GM23248 (cell line): Measurements from ENCODE around the gene NEUROD1.
"Not testable (repeated sequence)": the region's sequence is repeated elsewhere in the genome, so short reads cannot be mapped to it uniquely, and the experiment has no call there.

Experiments
- EZH2 ChIP-seq: fragments of 200-600 bp; sonication (generic); IDR thresholded peaks from 2 replicates; pipeline ENCODE4 v1.6.1; 2018; ENCODE audit warnings: antibody characterized with exemption, mild to moderate bottlenecking; ENCODE audit not compliant: insufficient read depth, poor library complexity, severe bottlenecking
- EZH2phosphoT487 ChIP-seq: fragments of 200-600 bp; sonication (generic); IDR thresholded peaks from 2 replicates; pipeline ENCODE4 v1.6.1; 2018; ENCODE audit warnings: antibody characterized with exemption, moderate library complexity, mild to moderate bottlenecking, low read depth; ENCODE audit not compliant: insufficient read depth

GRCh38 chr2:181702519-181702918 lies 22.2 kb upstream of the NEUROD1 start:
- TF ChIP-seq EZH2, EZH2phosphoT487: not testable (repeated sequence)
